CD4-positive, alpha-beta T cell treated with Interferon alpha-2 for 1 hour (primary cell): ENCODE measurements around the gene GPRIN2.

Experiments used
- DNase-seq, 2 donors: peaks; one replicate each; pipeline ENCODE4 v3.0.0-alpha.2; 2020 to 2022

The GPRIN2 gene

GRCh38 chr10:46548498-46549090 is 7.9 kb downstream of the GPRIN2 start:
- DNase-seq: no peak

DNA sequence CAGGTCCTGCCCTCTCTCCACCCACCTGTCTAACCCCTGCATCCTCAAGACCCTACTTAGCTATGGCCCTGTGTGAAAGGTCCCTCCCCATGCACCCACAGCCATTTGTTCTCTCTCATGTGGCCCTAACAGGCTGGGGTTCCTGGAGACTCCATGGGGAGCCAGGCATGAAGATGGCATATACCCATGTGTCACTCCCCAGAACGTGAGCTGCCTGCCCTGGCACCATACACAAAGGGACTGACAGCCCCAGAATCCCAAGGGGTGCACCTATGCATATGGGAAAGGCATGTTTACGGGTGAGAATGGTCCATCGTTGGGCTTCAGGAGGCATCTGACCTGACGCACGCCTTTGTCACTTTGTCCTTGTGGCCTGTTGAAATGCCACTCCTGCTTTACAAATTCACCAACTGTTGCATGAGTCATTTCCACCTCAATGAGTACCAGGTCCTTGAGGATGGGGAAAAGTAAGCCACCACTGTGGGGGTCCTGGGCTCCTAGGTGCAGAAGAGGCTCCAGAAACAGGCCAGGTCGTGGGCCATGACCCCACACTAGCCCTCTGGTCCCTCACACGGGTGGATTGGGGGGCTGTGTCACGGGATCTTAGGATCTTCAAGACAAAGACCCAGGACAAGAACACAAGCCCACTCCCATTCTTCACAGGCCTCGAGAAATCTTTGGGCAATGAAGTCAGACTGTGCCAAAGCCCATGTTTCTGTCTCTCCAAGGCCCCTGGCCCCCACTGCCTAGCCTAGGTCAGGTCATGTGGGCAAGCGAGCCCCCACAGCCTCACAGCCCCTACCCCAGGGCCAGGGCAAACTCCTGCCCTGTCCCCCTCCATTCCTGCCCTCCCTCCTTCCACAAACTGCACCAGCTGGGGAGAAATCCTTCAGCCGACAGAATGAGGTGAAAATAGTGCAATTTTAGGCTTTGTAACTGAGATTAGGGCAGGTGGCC is 8.6 kb downstream of the GPRIN2 start:
- no peak for DNase-seq

GRCh38 chr10:46546591-46547540 is 9.6 kb downstream of the GPRIN2 start:
- no peak for DNase-seq

GRCh38 chr10:46545861-46546590 is 10.4 kb downstream of the GPRIN2 start:
- no peak for DNase-seq

- no peak for DNase-seq
Observed at GRCh38 chr10:46544989-46545791, 11.3 kb downstream of the GPRIN2 start.

DNA sequence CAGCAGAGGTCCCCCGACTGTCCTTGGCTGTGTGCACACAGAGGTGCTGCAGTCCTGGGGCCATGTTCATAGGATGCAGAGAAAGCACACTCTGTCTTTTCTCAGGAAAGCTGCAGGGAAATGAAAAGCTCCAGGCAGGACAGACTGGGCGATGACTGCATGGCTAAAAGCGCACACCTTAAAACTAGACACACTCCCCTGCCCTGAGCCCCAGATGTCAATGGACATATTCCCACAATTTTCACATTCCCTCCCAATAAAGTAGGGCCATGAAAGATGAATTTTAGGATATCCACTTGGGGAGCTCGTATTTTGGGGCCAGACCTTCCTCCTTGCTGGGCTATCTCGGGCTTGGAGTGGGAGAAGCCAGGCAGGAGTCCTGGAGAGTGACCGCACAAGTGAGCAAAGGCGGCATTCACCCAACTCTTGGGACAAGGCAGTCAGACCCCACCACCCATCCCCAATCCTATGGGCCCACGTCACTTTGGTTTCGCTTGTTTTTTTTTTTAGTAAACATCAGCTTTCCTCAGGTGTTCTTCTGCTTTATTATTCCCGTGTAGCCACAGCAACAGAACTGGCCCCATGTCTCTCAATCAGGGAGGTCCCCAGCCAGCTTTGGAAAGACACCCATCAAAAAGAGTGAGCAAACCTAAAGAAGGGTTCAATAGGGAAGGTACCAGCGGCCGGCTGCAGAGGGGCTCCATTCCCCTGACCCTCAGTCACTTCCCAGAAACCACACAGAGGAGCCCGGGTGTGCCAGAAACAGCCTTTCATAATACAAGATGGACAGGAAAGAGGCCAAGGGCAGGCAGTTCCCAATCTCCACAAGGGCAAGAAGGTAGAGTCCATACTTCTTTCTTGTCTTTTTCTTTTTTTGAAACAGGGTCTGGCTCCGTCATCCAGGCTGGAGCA is 12.7 kb downstream of the GPRIN2 start:
- DNase-seq: no peak

- no peak for DNase-seq
Observed at GRCh38 chr10:46542567-46543465, 13.6 kb downstream of the GPRIN2 start.

GRCh38 chr10:46541735-46542566 is 14.5 kb downstream of the GPRIN2 start:
- no peak for DNase-seq

DNA sequence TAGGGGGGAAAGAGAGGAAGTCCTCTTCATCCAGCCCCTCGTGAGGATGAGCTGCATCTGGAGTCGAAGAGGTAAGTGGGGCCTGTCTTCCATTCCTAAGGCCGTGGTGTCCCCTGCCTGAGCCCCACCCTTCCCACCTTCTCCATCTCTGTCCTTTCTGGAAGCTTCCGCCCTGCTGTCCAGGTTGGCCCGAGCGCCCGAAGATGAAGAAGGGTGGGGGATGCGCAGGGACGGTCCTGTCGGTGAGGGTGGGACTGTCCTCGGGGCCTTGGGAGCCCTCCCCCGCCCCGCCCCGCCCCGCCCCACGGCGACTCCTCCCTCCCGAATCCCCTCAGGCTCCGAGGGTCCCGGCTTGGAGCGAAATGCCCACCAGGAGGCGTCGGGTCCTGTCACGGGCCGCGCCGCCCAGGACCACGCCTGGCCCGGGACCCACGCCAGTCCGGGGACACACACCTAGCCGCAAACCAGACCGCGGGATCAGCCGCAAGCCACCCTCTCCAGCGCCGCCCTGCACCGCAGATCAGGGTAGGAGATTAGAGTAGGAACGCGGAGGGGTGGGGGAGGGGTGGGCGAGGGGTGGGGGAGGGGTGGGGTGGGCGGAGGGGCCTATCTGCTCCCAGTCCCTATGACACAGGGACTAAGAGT is 15.3 kb downstream of the GPRIN2 start:
- no peak for DNase-seq

DNA sequence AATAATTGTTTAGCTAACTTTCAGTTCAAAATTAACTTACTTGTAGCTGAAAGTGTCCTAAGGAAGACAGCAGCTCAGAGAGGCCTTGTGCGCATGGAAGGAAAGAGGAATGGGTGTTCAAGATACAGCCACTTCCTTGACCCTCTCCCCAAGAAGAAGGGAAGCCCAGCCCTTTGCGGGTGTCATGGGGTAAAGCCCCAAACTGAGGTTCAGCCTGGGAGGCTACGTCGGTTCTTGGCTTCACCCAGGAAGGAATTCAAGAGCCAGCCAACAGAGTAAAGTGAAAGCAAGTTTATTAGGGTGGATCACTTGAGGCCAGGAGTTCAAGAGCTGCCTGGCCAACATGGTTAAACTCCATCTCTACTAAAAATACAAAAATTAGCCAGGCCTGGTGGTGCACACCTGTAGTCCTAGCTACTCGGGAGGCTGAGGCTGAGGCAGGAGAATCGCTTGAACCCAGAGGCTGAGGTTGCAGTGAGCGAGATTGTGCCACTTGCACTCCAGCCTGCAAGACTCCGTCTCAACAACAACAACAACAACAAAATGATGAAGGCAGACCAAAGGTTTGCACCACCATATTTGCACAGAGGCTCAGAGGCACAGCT is 15.9 kb downstream of the GPRIN2 start:
- DNase-seq: no peak

DNA sequence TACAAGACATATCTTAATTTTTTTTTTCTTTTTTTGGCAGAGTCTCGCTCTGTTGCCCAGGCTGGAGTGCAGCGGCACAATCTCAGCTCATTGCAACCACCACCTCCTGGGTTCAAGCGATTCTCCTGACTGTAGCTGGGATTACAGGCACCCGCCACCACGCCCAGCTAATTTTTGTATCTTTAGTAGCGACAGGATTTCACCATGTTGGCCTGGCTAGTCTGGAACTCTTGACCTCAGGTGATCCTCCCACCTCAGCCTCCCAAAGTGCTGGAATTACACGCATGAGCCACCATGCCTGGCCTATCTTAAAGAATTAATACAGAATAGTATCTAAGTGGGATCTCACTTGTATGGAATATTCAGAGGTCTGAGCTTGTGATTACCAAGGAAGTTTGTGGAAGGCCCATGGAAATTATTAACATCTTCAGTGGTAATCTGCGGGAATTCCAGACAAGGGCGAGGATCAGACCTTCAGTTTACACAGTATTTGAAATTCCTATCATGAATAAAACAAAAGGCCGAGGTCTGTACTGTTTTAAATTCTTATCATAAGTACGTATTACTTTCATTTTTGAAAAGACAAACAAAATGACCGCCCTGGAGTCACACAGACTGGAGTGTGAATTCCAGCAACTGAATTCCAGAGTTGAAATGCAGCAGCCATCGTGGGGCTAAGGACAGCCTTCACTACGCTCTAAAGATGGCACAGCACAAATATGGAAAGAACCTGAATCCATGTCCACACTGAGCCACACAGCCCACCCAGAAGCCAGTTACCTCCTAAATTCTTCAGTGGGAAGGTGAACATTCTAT is 16.7 kb downstream of the GPRIN2 start:
- DNase-seq: no peak

DNA sequence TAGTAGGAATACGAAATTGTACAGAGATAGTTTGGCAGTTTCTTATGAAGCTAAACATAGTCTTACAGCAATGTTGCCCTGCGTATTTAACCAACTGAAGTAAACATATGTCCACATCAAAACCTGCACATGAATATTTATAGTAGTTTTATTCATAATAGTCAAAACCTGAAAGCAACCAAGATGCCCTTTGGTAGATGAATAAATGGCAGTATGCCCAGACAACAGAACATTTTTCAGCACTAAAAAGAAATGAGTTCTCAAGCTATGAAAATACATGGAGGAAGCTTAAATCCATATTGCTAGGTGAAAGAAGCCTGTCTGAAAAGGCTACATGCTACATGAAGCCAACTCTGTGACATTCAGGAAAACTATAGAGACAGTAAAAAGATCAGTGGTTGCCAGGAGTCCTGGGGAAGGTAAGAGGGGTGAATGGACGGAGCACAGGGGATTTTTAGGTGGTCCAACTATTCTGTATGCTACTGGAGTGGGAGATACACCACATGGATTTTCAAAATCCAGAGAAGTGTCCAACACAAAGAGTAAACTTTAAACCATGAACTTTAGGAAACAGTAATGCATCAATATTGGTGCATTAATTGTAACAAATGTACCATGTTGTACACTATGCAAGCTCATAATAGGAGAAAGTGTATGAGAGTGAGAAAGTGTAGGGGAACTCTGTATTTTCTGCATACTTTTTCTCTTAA is 17.6 kb downstream of the GPRIN2 start:
- DNase-seq: no peak

GRCh38 chr10:46538155-46538554 is 18.3 kb downstream of the GPRIN2 start:
- no peak for DNase-seq

GRCh38 chr10:46537309-46537708 is 19.1 kb downstream of the GPRIN2 start:
- DNase-seq: no peak

DNA sequence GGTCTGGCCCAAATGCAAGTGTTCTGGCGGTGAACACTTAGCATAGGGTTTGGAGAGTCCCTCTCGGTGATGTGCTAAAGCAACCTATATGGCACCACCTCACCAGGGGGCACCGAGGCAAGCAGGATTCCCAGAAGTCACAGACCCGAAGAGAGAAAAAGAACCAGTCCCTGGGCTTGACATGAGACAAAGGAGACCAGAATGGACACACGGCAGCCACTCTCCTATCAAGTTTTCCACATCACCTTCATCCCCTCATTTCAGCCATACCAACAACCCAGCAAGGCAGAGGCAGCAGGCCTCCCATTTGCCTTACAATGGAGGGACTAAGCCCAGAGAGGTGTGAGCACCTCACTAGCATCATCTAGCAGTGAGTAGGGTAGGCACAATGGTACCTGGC is 19.7 kb downstream of the GPRIN2 start:
- no peak for DNase-seq

DNA sequence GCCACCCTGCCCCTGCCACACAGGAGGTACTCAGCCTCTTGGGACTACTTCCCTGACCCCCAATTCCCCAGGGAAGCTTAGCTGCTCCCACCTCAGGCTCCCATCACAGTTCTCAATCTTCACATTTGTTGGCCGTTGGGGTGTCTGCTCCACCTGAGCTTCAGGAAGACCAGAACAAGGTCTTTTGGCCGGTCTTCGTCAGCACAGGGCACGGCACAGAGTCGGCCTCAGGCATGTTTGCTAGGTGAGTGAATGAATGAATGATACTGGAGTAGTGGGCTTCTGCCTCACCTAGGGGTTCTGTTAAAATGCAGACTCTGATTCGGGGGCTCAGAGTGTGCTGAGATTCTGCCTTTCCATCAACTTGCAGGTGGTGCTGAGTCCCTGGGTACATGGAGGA is 20.3 kb downstream of the GPRIN2 start:
- no peak for DNase-seq
